ENCODE data around the gene MEG3.

- TF ChIP-seq, protein P1, sequence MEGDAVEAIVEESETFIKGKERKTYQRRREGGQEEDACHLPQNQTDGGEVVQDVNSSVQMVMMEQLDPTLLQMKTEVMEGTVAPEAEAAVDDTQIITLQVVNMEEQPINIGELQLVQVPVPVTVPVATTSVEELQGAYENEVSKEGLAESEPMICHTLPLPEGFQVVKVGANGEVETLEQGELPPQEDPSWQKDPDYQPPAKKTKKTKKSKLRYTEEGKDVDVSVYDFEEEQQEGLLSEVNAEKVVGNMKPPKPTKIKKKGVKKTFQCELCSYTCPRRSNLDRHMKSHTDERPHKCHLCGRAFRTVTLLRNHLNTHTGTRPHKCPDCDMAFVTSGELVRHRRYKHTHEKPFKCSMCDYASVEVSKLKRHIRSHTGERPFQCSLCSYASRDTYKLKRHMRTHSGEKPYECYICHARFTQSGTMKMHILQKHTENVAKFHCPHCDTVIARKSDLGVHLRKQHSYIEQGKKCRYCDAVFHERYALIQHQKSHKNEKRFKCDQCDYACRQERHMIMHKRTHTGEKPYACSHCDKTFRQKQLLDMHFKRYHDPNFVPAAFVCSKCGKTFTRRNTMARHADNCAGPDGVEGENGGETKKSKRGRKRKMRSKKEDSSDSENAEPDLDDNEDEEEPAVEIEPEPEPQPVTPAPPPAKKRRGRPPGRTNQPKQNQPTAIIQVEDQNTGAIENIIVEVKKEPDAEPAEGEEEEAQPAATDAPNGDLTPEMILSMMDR (IDR thresholded peaks at IDR 0.05) = no peak
- no peak for TF ChIP-seq POLR2A (IDR thresholded peaks at IDR 0.05)
Measured at GRCh38 chr14:100884456-100884855, 58.5 kb downstream of the MEG3 start.

All from lower leg skin (tissue), 3 donors.